Stimulated activated naive CD8-positive, alpha-beta T cell treated with anti-CD3 and anti-CD28 coated beads, Interleukin-15, amount 100 ng/mL, for 72 hours (primary cell): ENCODE measurements around the gene CDH4.
A peak's percentile ranks its signal among the peaks of the same experiment; 100 is the strongest.

Experiments
- ATAC-seq: fragments of 150-1000 bp; cut with Tn5 transposase; 2 replicates; pipeline ENCODE4 v1.10.0; 2021; ENCODE audit warnings: mild to moderate bottlenecking, moderate library complexity
- DNase-seq, 2 donors: peaks; one replicate each; pipeline ENCODE4 v3.0.0; 2021 to 2022
- H3K27ac Mint-ChIP-seq, 2 donors: one replicate each; pipeline ENCODE4 v1.8.0; 2022; ENCODE audit warnings: mild to moderate bottlenecking in 2 of 2, mixed read lengths in 2 of 2, moderate library complexity in 2 of 2
- H3K27me3 Mint-ChIP-seq: one replicate; pipeline ENCODE4 v1.8.0; 2022; ENCODE audit warnings: mixed read lengths
- H3K4me1 Mint-ChIP-seq: one replicate; pipeline ENCODE4 v1.8.0; 2022; ENCODE audit warnings: mild to moderate bottlenecking, mixed read lengths
- H3K4me3 Mint-ChIP-seq, 2 donors: one replicate each; pipeline ENCODE4 v1.8.0; 2022; ENCODE audit warnings: mild to moderate bottlenecking in 2 of 2, mixed read lengths in 2 of 2, moderate library complexity in 1 of 2
- H3K9me3 Mint-ChIP-seq, 2 donors: one replicate each; pipeline ENCODE4 v1.8.0; 2022; ENCODE audit warnings: mixed read lengths in 2 of 2

The CDH4 gene

GRCh38 chr20:61701802-61702201 is 449.7 kb downstream of the CDH4 start:
- Mint-ChIP-seq H3K27me3 (no peaks in the 10 kb centered on the region), H3K9me3 (peaks cover 0 to 9% of the 10 kb centered on the region in 2 donors), H3K27ac (no peak overlapping the region), H3K4me3 (no peak overlapping the region), H3K4me1 (no peaks in the 10 kb centered on the region)
- no peak for ATAC-seq
- DNase-seq, result no peak

GRCh38 chr20:61702246-61702645 is 450.2 kb downstream of the CDH4 start:
- Mint-ChIP-seq H3K4me1 (no peaks in the 10 kb centered on the region), H3K9me3 (peaks cover 0 to 9% of the 10 kb centered on the region in 2 donors), H3K4me3 (no peak overlapping the region), H3K27ac (no peak overlapping the region), H3K27me3 (no peaks in the 10 kb centered on the region)
- DNase-seq, result no peak
- no peak for ATAC-seq

- DNase-seq (no peak), ATAC-seq (no peak)
- H3K27ac Mint-ChIP-seq, result no peak overlapping the region
- no peaks in the 10 kb centered on the region for H3K27me3 Mint-ChIP-seq
- H3K4me1 Mint-ChIP-seq, result no peaks in the 10 kb centered on the region
- peaks cover 0 to 9% of the 10 kb centered on the region in 2 donors for H3K9me3 Mint-ChIP-seq
- H3K4me3 Mint-ChIP-seq, result no peak overlapping the region
Observed at GRCh38 chr20:61704661-61705060, 452.6 kb downstream of the CDH4 start.

- Mint-ChIP-seq H3K9me3 (peaks cover 0 to 8% of the 10 kb centered on the region in 2 donors), H3K4me3 (no peak overlapping the region), H3K27ac (no peak overlapping the region), H3K27me3 (no peaks in the 10 kb centered on the region), H3K4me1 (no peaks in the 10 kb centered on the region)
- DNase-seq (no peak), ATAC-seq (no peak)
Observed at GRCh38 chr20:61705386-61706258, 453.6 kb downstream of the CDH4 start.

- H3K9me3 Mint-ChIP-seq, result peaks cover 0 to 7% of the 10 kb centered on the region in 2 donors
Observed at GRCh38 chr20:61706259-61706961, 454.3 kb downstream of the CDH4 start.

GRCh38 chr20:61708891-61709290 is 456.8 kb downstream of the CDH4 start:
- Mint-ChIP-seq H3K9me3 (peaks cover 0 to 15% of the 10 kb centered on the region in 2 donors), H3K27me3 (no peaks in the 10 kb centered on the region), H3K4me3 (no peak overlapping the region), H3K27ac (no peak overlapping the region), H3K4me1 (no peaks in the 10 kb centered on the region)
- ATAC-seq (no peak), DNase-seq (no peak)

More at GRCh38 chr20:61706259-61706961, 454.3 kb downstream of the CDH4 start:
- DNase-seq, result no peak
- Mint-ChIP-seq H3K27ac (no peak overlapping the region), H3K27me3 (no peaks in the 10 kb centered on the region), H3K4me1 (no peaks in the 10 kb centered on the region), H3K4me3 (no peak overlapping the region)
- no peak for ATAC-seq

- Mint-ChIP-seq H3K27me3 (no peaks in the 10 kb centered on the region), H3K4me1 (no peaks in the 10 kb centered on the region), H3K9me3 (peaks cover 0 to 20% of the 10 kb centered on the region in 2 donors), H3K4me3 (no peak overlapping the region), H3K27ac (no peak overlapping the region)
- no peak for DNase-seq
- ATAC-seq, result no peak
Observed at GRCh38 chr20:61710108-61710507, 458.0 kb downstream of the CDH4 start.

- ATAC-seq, result no peak
- Mint-ChIP-seq H3K4me3 (no peak overlapping the region), H3K4me1 (no peaks in the 10 kb centered on the region), H3K27me3 (no peaks in the 10 kb centered on the region), H3K9me3 (peaks cover 0 to 24% of the 10 kb centered on the region in 2 donors), H3K27ac (no peak overlapping the region)
- no peak for DNase-seq
Observed at GRCh38 chr20:61712688-61713087, 460.6 kb downstream of the CDH4 start.

- Mint-ChIP-seq H3K4me1 (peaks cover 25% of the 10 kb centered on the region), H3K4me3 (peak overlapping the region; percentile 75 to 77), H3K27ac (peak overlapping the region; percentile 42 to 74), H3K9me3 (peaks cover 0 to 9% of the 10 kb centered on the region in 2 donors), H3K27me3 (no peaks in the 10 kb centered on the region)
- ATAC-seq (no peak), DNase-seq (no peak)
Observed at GRCh38 chr20:61718361-61719005, 466.4 kb downstream of the CDH4 start.

GRCh38 chr20:61719691-61720347 is 467.8 kb downstream of the CDH4 start:
- Mint-ChIP-seq H3K27ac (peak overlapping the region; percentile 90 to 94), H3K9me3 (peaks cover 0 to 7% of the 10 kb centered on the region in 2 donors), H3K4me1 (peaks cover 25% of the 10 kb centered on the region), H3K27me3 (no peaks in the 10 kb centered on the region), H3K4me3 (peak overlapping the region; percentile 75 to 77)
- DNase-seq (peak; percentile 24 to 59), ATAC-seq (peak; percentile 78)

- Mint-ChIP-seq H3K4me3 (peak overlapping the region; percentile 75 to 77), H3K9me3 (peaks cover 0 to 2% of the 10 kb centered on the region in 2 donors), H3K4me1 (peaks cover 25% of the 10 kb centered on the region), H3K27ac (peak overlapping the region in 1 of 2 donors; percentile 90), H3K27me3 (no peaks in the 10 kb centered on the region)
- no peak for DNase-seq
- peak; percentile 40 for ATAC-seq
Observed at GRCh38 chr20:61720348-61720696, 468.3 kb downstream of the CDH4 start.

GRCh38 chr20:61722146-61722678 is 470.2 kb downstream of the CDH4 start:
- no peaks in the 10 kb centered on the region for H3K9me3 Mint-ChIP-seq
- DNase-seq (no peak), ATAC-seq (no peak)
- H3K4me3 Mint-ChIP-seq, result no peak overlapping the region
- peaks cover 25% of the 10 kb centered on the region for H3K4me1 Mint-ChIP-seq
- no peak overlapping the region for H3K27ac Mint-ChIP-seq
- no peaks in the 10 kb centered on the region for H3K27me3 Mint-ChIP-seq

- no peak for DNase-seq
- H3K27ac Mint-ChIP-seq, result no peak overlapping the region
- ATAC-seq, result no peak
- H3K4me3 Mint-ChIP-seq, result no peak overlapping the region
- no peaks in the 10 kb centered on the region for H3K9me3 Mint-ChIP-seq
- H3K4me1 Mint-ChIP-seq, result peaks cover 19% of the 10 kb centered on the region
- no peaks in the 10 kb centered on the region for H3K27me3 Mint-ChIP-seq
Observed at GRCh38 chr20:61723529-61724257, 471.6 kb downstream of the CDH4 start.

GRCh38 chr20:61724376-61724775 is 472.3 kb downstream of the CDH4 start:
- Mint-ChIP-seq H3K9me3 (no peaks in the 10 kb centered on the region), H3K4me3 (no peak overlapping the region), H3K27ac (no peak overlapping the region), H3K4me1 (peaks cover 12% of the 10 kb centered on the region), H3K27me3 (no peaks in the 10 kb centered on the region)
- DNase-seq, result no peak
- no peak for ATAC-seq
